ENCODE results near the gene PDPK1. TPM values are rescaled to one million over a fixed set of nuclear protein-coding genes. Genes with fewer than 3 reads are reported as not detected.

PDPK1 gene
- total RNA-seq, 1 donor from 2014 or later, result 27.0 TPM

GRCh38 chr16:2498531-2499253 lies 39.1 kb upstream of the PDPK1 start:
- no peaks in the 10 kb centered on the region for H3K27me3 ChIP-seq (ENCODE audit: control insufficient read depth, insufficient read depth, low read length)
- H3K4me3 ChIP-seq (ENCODE audit: low read depth, low read length), result no peak overlapping the region
- TF ChIP-seq CTCF (IDR thresholded peaks at IDR 0.05; ENCODE audit: insufficient read depth, low read length, poor library complexity, severe bottlenecking), result no peak
- no peak for DNase-seq (ENCODE audit: low read depth)
- peaks cover 5% of the 10 kb centered on the region for H3K36me3 ChIP-seq (ENCODE audit: control insufficient read depth, insufficient read depth, low read length)

GRCh38 chr16:2499454-2499853 lies 38.4 kb upstream of the PDPK1 start:
- H3K27me3 ChIP-seq (ENCODE audit: control insufficient read depth, insufficient read depth, low read length), result no peaks in the 10 kb centered on the region
- no peak for TF ChIP-seq CTCF (IDR thresholded peaks at IDR 0.05; ENCODE audit: insufficient read depth, low read length, poor library complexity, severe bottlenecking)
- no peak for DNase-seq (ENCODE audit: low read depth)

GRCh38 chr16:2499890-2500429 lies 37.9 kb upstream of the PDPK1 start:
- H3K27me3 ChIP-seq (ENCODE audit: control insufficient read depth, insufficient read depth, low read length), result no peaks in the 10 kb centered on the region
- H3K36me3 ChIP-seq (ENCODE audit: control insufficient read depth, insufficient read depth, low read length), result peaks cover 5% of the 10 kb centered on the region
- DNase-seq (ENCODE audit: low read depth), result no peak
- H3K4me3 ChIP-seq (ENCODE audit: low read depth, low read length), result no peak overlapping the region
- no peak for TF ChIP-seq CTCF (IDR thresholded peaks at IDR 0.05; ENCODE audit: insufficient read depth, low read length, poor library complexity, severe bottlenecking)

More at GRCh38 chr16:2499454-2499853, 38.4 kb upstream of the PDPK1 start:
- Histone ChIP-seq H3K4me3 (ENCODE audit: low read depth, low read length) (no peak overlapping the region), H3K36me3 (ENCODE audit: control insufficient read depth, insufficient read depth, low read length) (peaks cover 5% of the 10 kb centered on the region)

GRCh38 chr16:2500430-2500917 lies 37.3 kb upstream of the PDPK1 start:
- no peaks in the 10 kb centered on the region for H3K27me3 ChIP-seq (ENCODE audit: control insufficient read depth, insufficient read depth, low read length)
- no peak overlapping the region for H3K4me3 ChIP-seq (ENCODE audit: low read depth, low read length)
- H3K36me3 ChIP-seq (ENCODE audit: control insufficient read depth, insufficient read depth, low read length), result peaks cover 5% of the 10 kb centered on the region
- peak; percentile 15 for TF ChIP-seq CTCF (IDR thresholded peaks at IDR 0.05; ENCODE audit: insufficient read depth, low read length, poor library complexity, severe bottlenecking)
- no peak for DNase-seq (ENCODE audit: low read depth)

- Histone ChIP-seq H3K4me3 (ENCODE audit: low read depth, low read length) (no peak overlapping the region), H3K36me3 (ENCODE audit: control insufficient read depth, insufficient read depth, low read length) (peaks cover 4% of the 10 kb centered on the region), H3K27me3 (ENCODE audit: control insufficient read depth, insufficient read depth, low read length) (no peaks in the 10 kb centered on the region)
- TF ChIP-seq CTCF (IDR thresholded peaks at IDR 0.05; ENCODE audit: insufficient read depth, low read length, poor library complexity, severe bottlenecking), result peak; percentile 98
- DNase-seq (ENCODE audit: low read depth), result no peak
Observed at GRCh38 chr16:2500918-2501750, 36.7 kb upstream of the PDPK1 start.

All from kidney epithelial cell (primary cell).